Smooth muscle cell (in vitro differentiated cells): Measurements from ENCODE around the gene ZNF407. TPM values are rescaled to one million over a fixed set of nuclear protein-coding genes. Genes with fewer than 3 reads are reported as not detected.

Experiments
- DNase-seq: peaks from one replicate; lab custom pipeline; 2025; ENCODE audit not compliant: unreplicated experiment; lab: John Stamatoyannopoulos, UW
- H2AFZ ChIP-seq: fragments of 200-600 bp; sonication (generic); 2 replicates; pipeline ENCODE4 v1.6.0; 2016; ENCODE audit warnings: antibody characterized with exemption, low read depth, mild to moderate bottlenecking
- H3F3A ChIP-seq: fragments of 200-600 bp; sonication (generic); 2 replicates; pipeline ENCODE4 v1.6.0; 2017; ENCODE audit warnings: antibody characterized with exemption, low read depth
- H3K27ac ChIP-seq: fragments of 200-600 bp; sonication (generic); 2 replicates; pipeline ENCODE4 v1.5.1; 2016; ENCODE audit warnings: low read depth, mild to moderate bottlenecking
- H3K27me3 ChIP-seq: fragments of 200-600 bp; sonication (generic); 2 replicates; pipeline ENCODE4 v1.6.1; 2016; ENCODE audit warnings: low read depth, mild to moderate bottlenecking
- H3K36me3 ChIP-seq: fragments of 200-600 bp; sonication (generic); 2 replicates; pipeline ENCODE4 v1.5.1; 2016; ENCODE audit warnings: low read depth
- H3K4me1 ChIP-seq: fragments of 200-600 bp; sonication (generic); 2 replicates; pipeline ENCODE4 v1.5.1; 2016; ENCODE audit warnings: low read depth
- H3K4me2 ChIP-seq: fragments of 200-600 bp; sonication (generic); 2 replicates; pipeline ENCODE4 v1.6.0; 2016; ENCODE audit warnings: mild to moderate bottlenecking
- H3K4me3 ChIP-seq: fragments of 200-600 bp; sonication (generic); 2 replicates; pipeline ENCODE4 v1.5.1; 2016; ENCODE audit warnings: mild to moderate bottlenecking
- H3K79me2 ChIP-seq: fragments of 200-600 bp; sonication (generic); 2 replicates; pipeline ENCODE4 v1.6.0; 2016; ENCODE audit warnings: low read depth, mild to moderate bottlenecking
- H3K9ac ChIP-seq: fragments of 200-600 bp; sonication (generic); 2 replicates; pipeline ENCODE4 v1.6.0; 2016; ENCODE audit warnings: low read depth
- H3K9me3 ChIP-seq: fragments of 200-600 bp; sonication (generic); replicated peaks from 2 replicates; pipeline ENCODE4 v1.5.1; 2016; ENCODE audit warnings: low read depth
- H4K20me1 ChIP-seq: fragments of 200-600 bp; sonication (generic); 2 replicates; pipeline ENCODE4 v1.6.0; 2016; ENCODE audit warnings: low read depth
- CTCF ChIP-seq: fragments of 200-600 bp; sonication (generic); IDR thresholded peaks from 2 replicates; pipeline ENCODE4 v1.5.1; 2017; ENCODE audit warnings: borderline replicate concordance, mild to moderate bottlenecking, antibody characterized with exemption; ENCODE audit not compliant: insufficient read depth, poor library complexity, severe bottlenecking
- WGBS: methylation state at CpG from one replicate; pipeline ENCODE4 v1.1.7; 2016; ENCODE audit warnings: low lambda C conversion rate; 5-methylcytosine and 5-hydroxymethylcytosine counted together
- polyA plus RNA-seq: library from polyadenylated mRNA; unstranded; fragments of >200 nt; fragmentation: Nextera tagmentation; extraction: Ambion mirVana; gene quantifications from 2 replicates; pipeline ENCODE4 v1.2.1, GENCODE V29; 2016
- total RNA-seq: library from RNA; depleted of rRNA; stranded (reverse); fragments of >200 nt; gene quantifications from 2 replicates; pipeline ENCODE4 v1.2.3, GENCODE V29; 2014

ZNF407 gene
- total and polyA plus RNA-seq, 2 experiments from 2014 or later, result 4.5 to 11.5 TPM

- peaks cover 5% of the 10 kb centered on the region for H3K36me3 ChIP-seq
- peaks cover 3% of the 10 kb centered on the region for H3K4me1 ChIP-seq
- H2AFZ ChIP-seq, result no peak overlapping the region
- WGBS, result 93% methylated on average over 13 of the region's 13 CpGs
- H3K4me3 ChIP-seq, result no peak overlapping the region
- no peaks in the 10 kb centered on the region for H3K9me3 ChIP-seq
- H3K27ac ChIP-seq, result no peak overlapping the region
- no peak for DNase-seq
- no peaks in the 10 kb centered on the region for H3F3A ChIP-seq
- no peak for TF ChIP-seq CTCF
- H3K27me3 ChIP-seq, result no peaks in the 10 kb centered on the region
- H3K79me2 ChIP-seq, result no peaks in the 10 kb centered on the region
- no peaks in the 10 kb centered on the region for H4K20me1 ChIP-seq
- no peak overlapping the region for H3K9ac ChIP-seq
- no peak overlapping the region for H3K4me2 ChIP-seq
These were observed 476.7 kb downstream of the ZNF407 start for GRCh38 chr18:75074196-75075015.

GRCh38 chr18:75075016-75075305 lies 477.3 kb downstream of the ZNF407 start:
- H3K27me3 ChIP-seq, result no peaks in the 10 kb centered on the region
- 90% methylated on average over 3 of the region's 3 CpGs for WGBS
- no peak for DNase-seq

GRCh38 chr18:75075429-75075841 lies 477.8 kb downstream of the ZNF407 start:
- H3K36me3 ChIP-seq, result peaks cover 5% of the 10 kb centered on the region
- H4K20me1 ChIP-seq, result no peaks in the 10 kb centered on the region
- no peaks in the 10 kb centered on the region for H3K27me3 ChIP-seq
- no peaks in the 10 kb centered on the region for H3K79me2 ChIP-seq
- H3K4me1 ChIP-seq, result peaks cover 3% of the 10 kb centered on the region
- no peak overlapping the region for H2AFZ ChIP-seq
- 95% methylated on average over 12 of the region's 12 CpGs for WGBS
- no peak overlapping the region for H3K9ac ChIP-seq
- no peak overlapping the region for H3K4me2 ChIP-seq
- no peaks in the 10 kb centered on the region for H3F3A ChIP-seq
- no peaks in the 10 kb centered on the region for H3K9me3 ChIP-seq
- H3K4me3 ChIP-seq, result no peak overlapping the region
- no peak for DNase-seq
- no peak for TF ChIP-seq CTCF
- no peak overlapping the region for H3K27ac ChIP-seq

More at GRCh38 chr18:75075016-75075305, 477.3 kb downstream of the ZNF407 start:
- Histone ChIP-seq H3K36me3 (peaks cover 5% of the 10 kb centered on the region), H3K4me3 (no peak overlapping the region), H3K9me3 (no peaks in the 10 kb centered on the region), H2AFZ (no peak overlapping the region), H3F3A (no peaks in the 10 kb centered on the region), H4K20me1 (no peaks in the 10 kb centered on the region), H3K4me2 (no peak overlapping the region), H3K4me1 (peaks cover 3% of the 10 kb centered on the region), H3K9ac (no peak overlapping the region), H3K27ac (no peak overlapping the region), H3K79me2 (no peaks in the 10 kb centered on the region)
- TF ChIP-seq CTCF, result no peak

GRCh38 chr18:75076286-75076685 lies 478.6 kb downstream of the ZNF407 start:
- no peak for DNase-seq
- no peak for TF ChIP-seq CTCF
- H2AFZ ChIP-seq, result no peak overlapping the region
- H4K20me1 ChIP-seq, result no peaks in the 10 kb centered on the region
- H3K4me1 ChIP-seq, result no peaks in the 10 kb centered on the region
- peaks cover 5% of the 10 kb centered on the region for H3K36me3 ChIP-seq
- no peaks in the 10 kb centered on the region for H3K27me3 ChIP-seq
- no peaks in the 10 kb centered on the region for H3K79me2 ChIP-seq
- H3K4me3 ChIP-seq, result no peak overlapping the region
- WGBS, result 90% methylated on average over 5 of the region's 5 CpGs
- H3K9ac ChIP-seq, result no peak overlapping the region
- no peaks in the 10 kb centered on the region for H3F3A ChIP-seq
- no peak overlapping the region for H3K4me2 ChIP-seq
- no peaks in the 10 kb centered on the region for H3K9me3 ChIP-seq
- no peak overlapping the region for H3K27ac ChIP-seq
